Jurkat, Clone E6-1 (cell line): ENCODE results near the gene REC8.
"Not testable (repeated sequence)": the region's sequence is repeated elsewhere in the genome, so short reads cannot be mapped to it uniquely, and the experiment has no call there.

ENCODE experiments used
- DNase-seq: peaks from one replicate; pipeline ENCODE4 v3.0.0-alpha.2; 2011; ENCODE audit warnings: low read depth, low spot score
- H3K4me3 ChIP-seq: 2 replicates; pipeline ENCODE4 v1.5.1; 2011; ENCODE audit warnings: mild to moderate bottlenecking, low read length, control low read depth, moderate library complexity

REC8 gene

DNA sequence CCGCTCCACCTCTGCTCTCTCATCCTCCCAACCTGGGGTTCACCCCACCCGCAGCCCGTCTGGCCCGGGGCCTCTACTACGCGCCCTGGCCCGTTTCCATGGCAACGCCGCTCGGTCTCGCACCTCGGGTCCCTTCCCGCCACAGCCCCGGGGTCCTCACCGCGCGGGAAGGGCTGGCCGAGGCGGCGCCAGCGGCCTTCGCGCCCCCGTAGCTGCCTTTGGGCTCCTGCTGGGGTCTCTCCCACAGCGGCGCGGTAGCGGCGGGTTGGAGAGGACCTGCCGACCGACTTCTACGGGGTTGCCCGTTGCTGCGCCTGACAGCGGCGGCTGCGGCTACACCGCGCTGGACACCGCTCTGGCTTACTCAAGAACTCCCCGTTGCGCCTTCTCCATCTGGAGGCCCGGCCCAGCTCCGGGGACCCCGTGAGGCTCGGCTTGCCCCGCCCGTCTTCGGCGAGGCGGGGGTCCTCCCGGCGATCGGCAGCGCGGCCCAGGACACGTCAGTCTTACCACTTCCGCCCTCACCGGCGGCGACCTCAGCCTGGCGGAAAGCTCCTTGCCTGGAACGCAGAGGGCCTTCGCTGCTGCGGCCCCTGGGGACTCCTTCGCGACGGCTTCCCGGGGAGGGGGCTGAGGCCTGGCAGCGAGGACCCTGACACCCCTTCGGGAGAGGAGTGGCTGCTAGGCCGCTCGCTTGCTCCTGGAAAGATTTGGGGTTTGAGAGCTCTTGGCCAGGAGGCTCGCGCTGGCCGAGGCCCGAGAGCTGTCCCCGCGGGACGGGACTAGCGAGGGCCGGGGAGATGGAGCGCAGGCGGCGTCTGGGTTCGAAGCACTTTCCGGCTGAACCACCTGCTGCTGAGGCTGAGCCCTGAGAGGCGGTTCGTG lies 23.5 kb downstream of the REC8 start, which contains the start of gene TM9SF1:
Gene TM9SF1, minus strand, starts transcription at position 256 of the 885 bp plus-strand sequence. CDS start 422 bp downstream, outside the sequence.
- peak; percentile 81 for DNase-seq
- H3K4me3 ChIP-seq = peak within 1 kb of the TSS; percentile 85

DNA sequence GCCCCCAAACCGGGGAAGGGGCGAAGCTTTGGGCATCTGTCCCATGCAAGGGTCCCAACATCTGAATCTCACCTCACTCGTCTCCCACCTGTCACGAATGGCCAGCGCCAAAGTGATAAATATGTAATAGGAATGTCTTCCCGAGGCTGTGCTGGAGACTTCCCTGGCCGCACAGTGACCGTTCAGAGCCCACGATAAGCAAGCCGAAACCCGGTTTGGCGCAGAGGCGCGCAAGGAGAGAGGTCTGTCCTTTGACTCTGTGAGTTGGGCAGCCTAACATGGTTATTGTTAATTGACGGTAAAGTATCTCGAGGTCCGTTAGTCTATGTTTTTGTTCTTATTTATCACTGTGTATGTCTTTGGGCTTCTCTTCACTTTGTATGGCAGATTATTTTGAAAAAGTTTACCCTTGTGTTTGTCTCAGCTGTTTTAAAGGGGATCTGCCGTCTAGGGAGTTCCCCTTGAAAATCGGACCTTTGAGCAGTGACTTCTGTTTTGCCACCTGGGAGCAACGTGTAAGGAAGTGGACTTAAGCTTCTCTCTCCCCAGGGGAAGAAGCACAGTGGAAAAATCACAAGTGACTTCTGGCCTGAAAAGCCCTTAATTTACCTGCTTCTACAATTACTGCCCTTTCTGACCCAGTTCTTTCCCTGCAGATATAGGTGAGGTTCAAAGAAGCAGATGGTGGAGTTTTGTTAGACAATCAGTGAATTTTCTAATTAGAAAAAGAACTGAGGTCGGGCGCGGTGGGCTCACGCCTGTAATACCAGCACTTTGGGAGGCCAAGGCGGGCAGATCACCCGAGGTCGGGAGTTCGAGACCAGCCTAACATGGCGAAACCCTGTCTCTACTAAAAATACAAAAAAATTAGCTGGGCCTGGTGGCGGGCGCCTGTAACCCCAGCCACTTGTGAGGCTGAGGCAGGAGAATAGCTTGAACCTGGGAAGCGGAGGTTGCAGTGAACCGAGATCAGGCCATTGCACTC lies 24.5 kb downstream of the REC8 start:
- DNase-seq = no peak

GRCh38 chr14:24197056-24197450 lies 25.2 kb downstream of the REC8 start:
- no peak for DNase-seq
- no peak overlapping the region for H3K4me3 ChIP-seq

More for the DNA sequence above, 24.5 kb downstream of the REC8 start:
- peak overlapping the region; percentile 85 for H3K4me3 ChIP-seq

DNA sequence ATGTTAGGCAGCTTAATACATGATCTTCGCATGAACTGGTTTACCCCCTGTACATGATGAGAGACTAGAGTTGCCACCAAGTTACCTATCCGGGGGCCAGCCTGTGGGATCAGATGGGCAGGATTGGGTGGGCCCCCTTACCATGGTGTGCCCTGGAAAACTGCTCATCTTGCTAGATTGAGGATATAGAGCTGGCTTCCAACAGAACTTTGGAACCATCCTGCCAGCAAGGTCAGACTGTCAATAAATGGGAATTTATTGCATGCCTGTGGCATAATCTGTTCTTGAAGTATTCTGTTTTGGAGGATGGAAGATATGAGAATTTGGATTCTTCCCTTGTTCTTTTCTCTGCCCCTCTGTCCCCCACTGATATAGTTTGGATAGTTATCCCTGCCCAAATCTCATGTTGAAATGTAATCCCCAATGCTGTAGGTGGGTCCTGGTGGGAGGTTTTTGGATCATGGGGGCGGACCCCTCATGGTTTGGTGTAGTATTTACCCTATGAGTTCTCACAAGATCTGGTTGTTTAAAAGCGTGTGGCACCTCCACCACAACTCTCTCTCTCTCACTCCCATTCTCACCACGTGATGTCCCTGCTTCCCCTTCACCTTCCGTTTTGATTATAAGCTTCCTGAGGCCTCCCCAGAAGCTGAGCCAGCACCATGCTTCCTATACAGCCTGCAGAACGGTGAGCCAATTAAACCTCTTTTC lies 27.1 kb downstream of the REC8 start:
- no peak for DNase-seq
- no peak overlapping the region for H3K4me3 ChIP-seq

DNA sequence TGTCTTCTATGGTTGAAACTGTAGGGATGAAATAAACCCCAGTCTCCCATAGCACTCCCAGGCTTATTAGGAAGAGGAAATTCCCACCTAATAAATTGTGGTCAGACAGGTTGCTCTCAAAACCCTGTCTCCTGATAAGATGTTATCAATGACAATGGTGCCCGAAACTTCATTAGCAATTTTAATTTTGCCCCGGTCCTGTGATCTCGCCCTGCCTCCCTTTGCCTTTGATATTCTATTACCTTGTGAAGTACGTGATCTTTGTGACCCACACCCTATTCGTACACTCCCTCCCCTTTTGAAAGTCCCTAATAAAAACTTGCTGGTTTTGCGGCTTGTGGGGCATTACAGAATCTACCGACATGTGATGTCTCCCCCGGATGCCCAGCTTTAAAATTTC lies 30.7 kb downstream of the REC8 start:
- DNase-seq, H3K4me3 ChIP-seq: not testable (repeated sequence)

- H3K4me3 ChIP-seq, DNase-seq: not testable (repeated sequence)
These were observed 31.5 kb downstream of the REC8 start for GRCh38 chr14:24203249-24203886.

DNA sequence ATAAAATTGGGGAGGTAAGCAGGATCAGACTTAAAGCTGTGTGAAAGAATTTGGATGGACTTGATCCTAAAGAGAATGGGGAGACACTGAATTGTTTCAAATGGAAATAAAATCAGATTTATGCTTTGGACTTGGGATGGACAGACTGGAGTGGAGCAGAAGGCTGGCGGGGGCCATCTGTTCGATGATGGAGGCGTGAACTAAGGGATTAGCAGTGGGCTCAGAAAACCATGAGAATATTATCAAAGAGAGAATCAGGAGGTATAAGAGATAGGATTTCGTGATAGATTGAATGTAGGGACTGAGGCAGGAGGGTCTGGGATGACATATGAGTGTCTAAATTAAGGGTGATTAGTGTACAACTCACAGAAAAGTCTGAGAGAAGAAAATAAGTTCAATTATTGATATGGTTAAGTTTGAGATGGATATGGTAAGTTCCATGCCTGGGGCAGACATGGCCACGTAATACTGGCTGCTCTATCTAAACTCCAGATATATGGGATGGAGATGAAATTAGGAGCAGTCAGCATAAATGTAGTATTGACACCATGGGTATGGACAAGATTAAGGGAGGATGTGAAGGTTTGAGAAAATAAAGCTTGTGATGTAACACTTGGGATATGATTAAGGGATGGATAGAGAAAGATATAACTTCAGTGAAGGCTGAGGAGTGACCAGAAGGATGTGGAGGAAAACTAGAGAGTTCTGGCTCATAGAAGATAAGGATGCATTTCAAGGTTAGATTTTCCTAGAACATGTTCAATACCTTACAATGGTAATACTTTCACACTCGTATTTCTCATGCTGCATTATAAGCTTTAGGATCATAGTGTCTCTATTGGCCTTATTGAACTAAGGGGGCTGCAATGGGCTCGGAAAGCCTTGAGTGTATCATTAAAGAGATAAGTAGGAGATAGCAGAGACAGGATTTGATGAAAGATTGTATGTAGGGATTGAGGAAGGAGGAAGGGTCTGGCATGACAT lies 32.6 kb downstream of the REC8 start:
- no peak for DNase-seq
- no peak overlapping the region for H3K4me3 ChIP-seq

DNA sequence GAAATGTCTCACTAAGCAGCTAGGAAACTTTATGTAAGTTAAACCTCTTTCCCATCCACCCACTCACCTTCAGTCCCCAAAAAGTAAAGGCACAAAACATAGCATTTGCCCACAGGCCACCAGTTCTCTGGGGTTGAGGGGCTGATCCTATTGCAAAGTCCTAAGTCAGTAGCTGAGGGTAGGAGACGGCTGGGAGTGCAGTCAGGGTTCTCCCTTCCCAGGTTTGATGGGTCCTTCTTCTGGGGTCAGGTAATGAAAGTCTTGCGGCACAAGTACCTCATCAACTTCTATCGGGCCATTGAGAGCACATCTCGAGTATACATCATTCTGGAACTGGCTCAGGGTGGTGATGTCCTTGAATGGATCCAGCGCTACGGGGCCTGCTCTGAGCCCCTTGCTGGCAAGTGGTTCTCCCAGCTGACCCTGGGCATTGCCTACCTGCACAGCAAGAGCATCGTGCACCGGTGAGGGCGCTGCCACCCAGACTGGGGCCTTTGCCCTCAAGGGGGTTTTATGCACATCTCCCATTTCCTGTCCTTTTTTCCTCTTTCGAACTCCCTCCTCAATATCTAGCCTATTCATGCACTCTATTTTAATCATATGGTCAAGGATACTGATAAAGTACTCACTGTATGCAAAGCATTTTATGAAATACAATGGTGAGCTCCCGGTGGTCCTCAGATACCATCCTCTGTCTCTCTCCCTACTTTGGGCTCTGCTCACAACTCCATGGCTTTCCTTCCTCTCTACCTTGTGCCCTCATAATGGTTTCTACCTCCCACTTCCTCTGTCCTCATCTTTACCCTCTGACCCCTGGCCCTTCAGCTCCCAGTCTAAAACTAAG lies 34.6 kb downstream of the REC8 start:
- no peak for DNase-seq
- H3K4me3 ChIP-seq = no peak overlapping the region

GRCh38 chr14:24207104-24207551 lies 35.2 kb downstream of the REC8 start:
- peak; percentile 37 for DNase-seq
- no peak overlapping the region for H3K4me3 ChIP-seq

GRCh38 chr14:24207625-24208024 lies 35.7 kb downstream of the REC8 start:
- DNase-seq = no peak
- H3K4me3 ChIP-seq = no peak overlapping the region

- H3K4me3 ChIP-seq = no peak overlapping the region
- no peak for DNase-seq
These were observed 39.4 kb downstream of the REC8 start for GRCh38 chr14:24211311-24211710.

GRCh38 chr14:24212924-24213865 lies 41.3 kb downstream of the REC8 start, which contains the start of gene CHMP4A:
Gene CHMP4A (minus strand): TSS chr14:24213488. CDS start chr14:24213439, 49 bp downstream.
- DNase-seq = peak; percentile 96
- H3K4me3 ChIP-seq = peak within 1 kb of the TSS; percentile 85

GRCh38 chr14:24213866-24214662 lies 42.2 kb downstream of the REC8 start:
- no peak for DNase-seq
- peak overlapping the region; percentile 85 for H3K4me3 ChIP-seq

GRCh38 chr14:24215495-24216344 lies 43.8 kb downstream of the REC8 start, which contains the start of gene MDP1:
Gene MDP1 (minus strand): TSS chr14:24216066. CDS start chr14:24215955, 111 bp downstream.
- peak; percentile 94 for DNase-seq
- peak within 1 kb of the TSS; percentile 95 for H3K4me3 ChIP-seq
